Kidney epithelial cell (primary cell): Measurements from ENCODE around the gene PPM1N. TPM values are rescaled to one million over a fixed set of nuclear protein-coding genes. Genes with fewer than 3 reads are reported as not detected.

Experiments used
- DNase-seq: peaks from one replicate; pipeline ENCODE4 v3.0.0-alpha.2; 2010; ENCODE audit warnings: low read depth
- H3K27me3 ChIP-seq: 2 replicates; pipeline ENCODE4 v1.6.0; 2011; ENCODE audit warnings: low read length; ENCODE audit not compliant: control insufficient read depth, insufficient read depth
- H3K36me3 ChIP-seq: 2 replicates; pipeline ENCODE4 v1.5.1; 2011; ENCODE audit warnings: low read length; ENCODE audit not compliant: control insufficient read depth, insufficient read depth
- H3K4me3 ChIP-seq: 2 replicates; pipeline ENCODE4 v1.5.1; 2011; ENCODE audit warnings: low read depth, mild to moderate bottlenecking, control low read depth, low read length
- total RNA-seq: library from RNA; depleted of rRNA; stranded (reverse); fragments of >200 nt; gene quantifications from 2 replicates; pipeline ENCODE4 v1.2.3, GENCODE V29; 2015
- TF ChIP-seq, protein P1 (sequence below): IDR thresholded peaks from 2 replicates; pipeline ENCODE4 v1.5.1; 2011; ENCODE audit warnings: mild to moderate bottlenecking, moderate library complexity, low read length, control low read depth, inconsistent platforms; ENCODE audit not compliant: insufficient read depth, poor library complexity, severe bottlenecking

The PPM1N gene
- total RNA-seq, 1 donor from 2014 or later: not detected

DNA sequence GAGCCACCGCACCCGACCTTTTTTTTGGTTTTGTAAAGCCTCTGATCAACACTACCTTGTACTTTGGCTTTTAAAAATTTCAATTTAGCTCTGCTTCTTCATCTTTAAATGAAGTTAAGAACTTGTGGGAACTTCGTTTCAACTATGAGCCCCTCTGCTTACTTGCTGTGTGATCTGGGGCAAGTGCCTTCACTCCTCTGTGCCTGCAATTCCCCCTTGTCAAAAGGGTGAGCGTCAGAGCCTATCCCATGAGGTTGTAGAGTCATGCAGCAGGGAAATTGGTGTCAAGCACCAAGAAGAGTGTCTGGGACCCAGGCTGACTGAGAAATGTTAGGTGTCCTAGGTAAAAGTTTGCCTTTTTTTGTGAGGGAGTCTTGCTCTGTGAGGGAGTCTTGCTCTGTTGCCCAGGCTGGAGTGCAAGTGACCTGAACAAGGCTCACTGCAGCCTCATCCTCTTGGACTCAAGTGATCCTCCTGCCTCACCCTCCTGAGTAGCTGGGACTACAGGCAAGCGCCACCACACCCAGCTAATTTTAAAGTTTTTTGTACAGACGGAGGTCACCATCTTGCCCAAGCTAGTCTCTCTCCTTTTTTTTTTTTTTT lies 14.7 kb downstream of the PPM1N start:
- H3K36me3 ChIP-seq: peaks cover 1% of the 10 kb centered on the region
- no peak overlapping the region for H3K4me3 ChIP-seq
- H3K27me3 ChIP-seq: no peaks in the 10 kb centered on the region
- TF ChIP-seq, protein P1, sequence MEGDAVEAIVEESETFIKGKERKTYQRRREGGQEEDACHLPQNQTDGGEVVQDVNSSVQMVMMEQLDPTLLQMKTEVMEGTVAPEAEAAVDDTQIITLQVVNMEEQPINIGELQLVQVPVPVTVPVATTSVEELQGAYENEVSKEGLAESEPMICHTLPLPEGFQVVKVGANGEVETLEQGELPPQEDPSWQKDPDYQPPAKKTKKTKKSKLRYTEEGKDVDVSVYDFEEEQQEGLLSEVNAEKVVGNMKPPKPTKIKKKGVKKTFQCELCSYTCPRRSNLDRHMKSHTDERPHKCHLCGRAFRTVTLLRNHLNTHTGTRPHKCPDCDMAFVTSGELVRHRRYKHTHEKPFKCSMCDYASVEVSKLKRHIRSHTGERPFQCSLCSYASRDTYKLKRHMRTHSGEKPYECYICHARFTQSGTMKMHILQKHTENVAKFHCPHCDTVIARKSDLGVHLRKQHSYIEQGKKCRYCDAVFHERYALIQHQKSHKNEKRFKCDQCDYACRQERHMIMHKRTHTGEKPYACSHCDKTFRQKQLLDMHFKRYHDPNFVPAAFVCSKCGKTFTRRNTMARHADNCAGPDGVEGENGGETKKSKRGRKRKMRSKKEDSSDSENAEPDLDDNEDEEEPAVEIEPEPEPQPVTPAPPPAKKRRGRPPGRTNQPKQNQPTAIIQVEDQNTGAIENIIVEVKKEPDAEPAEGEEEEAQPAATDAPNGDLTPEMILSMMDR: no peak
- DNase-seq: no peak

DNA sequence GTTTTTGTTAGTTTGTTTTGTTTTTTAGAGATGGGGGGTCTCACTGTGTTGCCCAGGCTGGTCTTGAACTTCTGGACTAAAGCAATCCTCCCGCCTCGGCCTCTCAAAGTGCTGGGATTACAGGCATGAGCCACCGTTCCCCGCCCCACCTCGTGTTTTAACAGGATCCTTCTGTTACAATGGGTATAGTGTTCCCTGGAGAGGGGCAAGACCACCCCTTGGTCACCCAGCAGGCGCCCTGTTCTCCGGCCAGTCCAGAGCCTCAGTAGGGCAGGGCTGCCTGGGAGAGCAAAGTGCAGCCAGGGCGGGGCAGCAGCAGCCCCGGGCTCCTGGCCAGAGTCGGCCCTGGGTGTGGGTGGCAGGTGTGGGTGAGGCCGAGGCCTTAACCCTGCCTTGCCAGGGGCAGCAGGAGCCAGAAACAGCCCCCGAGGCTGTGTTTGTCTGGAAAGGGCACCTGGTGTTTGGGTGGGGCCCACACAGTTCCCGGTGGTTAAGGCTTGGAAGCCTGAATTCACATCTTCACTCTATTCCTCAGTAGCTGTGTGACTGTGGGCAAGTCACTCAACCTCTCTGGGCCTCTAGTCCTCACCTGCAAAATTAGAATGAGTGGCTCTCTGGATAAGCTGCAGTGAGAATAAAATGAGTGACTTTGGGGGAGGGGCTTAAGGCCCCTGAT lies 16.3 kb downstream of the PPM1N start:
- Histone ChIP-seq H3K36me3 (peaks cover 3% of the 10 kb centered on the region), H3K27me3 (no peaks in the 10 kb centered on the region), H3K4me3 (no peak overlapping the region)
- no peak for DNase-seq
- TF ChIP-seq, protein P1: no peak

DNA sequence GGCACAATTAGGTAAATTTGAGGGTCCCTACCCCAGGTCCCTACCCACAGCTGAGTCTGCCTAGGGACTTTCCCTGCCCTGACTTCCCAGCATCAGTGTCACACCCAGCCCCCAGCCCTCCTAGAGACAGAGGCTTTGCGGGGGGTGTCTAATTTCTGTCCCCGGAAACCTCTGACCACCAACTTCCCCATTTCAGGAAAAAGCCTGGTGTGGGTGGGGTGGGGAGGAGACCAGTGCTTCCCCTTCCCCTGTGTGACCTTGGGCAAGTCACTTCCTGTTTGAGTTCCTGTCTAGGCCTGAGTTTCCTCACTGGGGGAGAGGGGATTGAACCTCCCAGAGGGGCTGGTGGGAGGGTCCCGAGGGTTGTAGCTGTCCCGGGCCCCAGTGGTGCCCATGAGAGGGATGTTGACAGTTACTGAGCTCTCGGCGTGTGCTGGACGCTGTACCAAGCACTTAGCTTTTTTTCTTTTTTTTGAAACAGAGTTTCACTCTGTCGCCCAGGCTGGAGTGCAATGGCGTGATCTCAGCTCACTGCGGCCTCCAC lies 16.9 kb downstream of the PPM1N start:
- H3K36me3 ChIP-seq: peaks cover 4% of the 10 kb centered on the region
- TF ChIP-seq, protein P1: no peak
- no peaks in the 10 kb centered on the region for H3K27me3 ChIP-seq
- DNase-seq: no peak
- H3K4me3 ChIP-seq: no peak overlapping the region

DNA sequence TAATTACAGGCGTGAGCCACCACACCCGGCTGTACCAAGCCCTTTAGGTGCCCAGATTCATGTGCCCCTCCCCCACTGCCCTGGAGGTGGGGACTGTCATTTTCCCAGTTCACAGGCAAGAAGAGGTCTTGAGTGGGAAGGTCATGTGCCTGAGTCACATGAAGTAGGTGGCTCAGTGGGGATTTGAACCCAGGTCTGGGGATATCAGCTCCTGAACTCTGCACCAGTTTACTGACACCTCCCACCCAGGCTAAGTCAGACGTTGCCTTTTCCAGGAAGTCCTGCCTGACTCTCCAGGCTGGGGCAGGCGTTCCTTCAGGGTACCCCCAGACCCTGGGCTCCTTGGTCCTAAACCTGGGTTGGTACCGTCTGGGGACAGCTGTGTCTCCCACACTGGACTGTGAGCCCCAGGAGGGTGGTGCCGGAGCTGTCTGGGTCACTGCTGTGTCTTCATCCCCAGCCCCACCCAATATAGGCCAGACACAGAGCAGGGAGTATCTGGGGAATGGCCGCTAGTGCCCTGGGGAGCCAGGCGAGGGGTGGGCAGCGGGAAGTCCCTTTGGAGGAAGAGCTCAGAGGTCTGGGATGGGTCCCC lies 17.7 kb downstream of the PPM1N start:
- H3K36me3 ChIP-seq: peaks cover 4% of the 10 kb centered on the region
- DNase-seq: no peak
- TF ChIP-seq, protein P1: no peak
- no peaks in the 10 kb centered on the region for H3K27me3 ChIP-seq
- no peak overlapping the region for H3K4me3 ChIP-seq

DNA sequence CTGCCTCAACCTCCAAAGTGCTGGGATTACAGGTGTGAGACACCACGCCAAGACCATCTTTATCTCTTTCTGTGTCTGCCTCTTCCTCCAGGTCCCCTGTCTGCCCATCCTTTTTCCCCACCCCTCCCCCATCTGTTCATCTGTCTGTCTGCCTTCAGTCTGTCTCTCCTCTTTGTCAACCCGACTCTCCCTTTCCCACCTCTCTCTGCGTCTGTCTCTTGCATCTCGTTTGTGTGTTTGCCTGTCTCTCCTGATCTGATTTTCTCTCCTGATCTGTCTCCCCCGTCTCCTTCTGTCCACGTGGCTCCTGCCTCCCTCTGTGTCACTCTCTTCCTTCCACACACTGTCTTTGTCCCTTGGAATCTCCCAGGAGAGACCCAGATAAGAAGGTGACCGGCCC lies 19.0 kb downstream of the PPM1N start:
- DNase-seq: no peak
- TF ChIP-seq, protein P1: no peak
- peaks cover 4% of the 10 kb centered on the region for H3K36me3 ChIP-seq
- no peaks in the 10 kb centered on the region for H3K27me3 ChIP-seq
- no peak overlapping the region for H3K4me3 ChIP-seq
